ENCODE data around the gene GRIN2B.

Gene GRIN2B

DNA sequence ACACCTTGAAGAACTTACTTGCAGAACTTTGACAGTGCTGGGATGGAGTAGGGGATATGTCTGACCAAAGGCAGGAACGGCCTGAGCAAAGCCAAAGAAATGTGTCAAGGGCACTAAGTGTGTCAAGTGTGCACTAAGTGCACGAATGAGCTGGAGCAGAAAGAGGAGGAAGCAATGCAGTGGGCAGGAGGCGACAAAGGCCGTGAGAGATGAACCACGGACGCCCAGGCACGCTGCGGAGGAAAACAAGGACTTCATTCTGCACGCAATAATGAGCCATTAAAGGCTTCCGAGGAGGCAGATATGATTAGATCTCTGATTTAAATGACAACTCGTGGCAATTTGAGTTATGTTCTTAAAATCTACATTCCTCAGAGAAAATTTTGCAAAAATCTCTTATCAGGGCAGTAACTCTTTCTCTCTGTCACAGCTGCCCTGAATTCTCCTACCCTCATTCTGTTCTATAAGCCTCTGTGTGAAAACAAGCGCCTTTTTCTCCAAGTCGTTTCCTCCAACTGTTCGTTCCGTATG lies 25.3 kb downstream of the GRIN2B start:
- no peak for DNase-seq (ENCODE audit: low read depth)

GRCh38 chr12:13952096-13952495 lies 29.3 kb downstream of the GRIN2B start:
- no peak for DNase-seq (ENCODE audit: low read depth)

GRCh38 chr12:13950502-13950901 lies 30.9 kb downstream of the GRIN2B start:
- no peak for DNase-seq (ENCODE audit: low read depth)

DNA sequence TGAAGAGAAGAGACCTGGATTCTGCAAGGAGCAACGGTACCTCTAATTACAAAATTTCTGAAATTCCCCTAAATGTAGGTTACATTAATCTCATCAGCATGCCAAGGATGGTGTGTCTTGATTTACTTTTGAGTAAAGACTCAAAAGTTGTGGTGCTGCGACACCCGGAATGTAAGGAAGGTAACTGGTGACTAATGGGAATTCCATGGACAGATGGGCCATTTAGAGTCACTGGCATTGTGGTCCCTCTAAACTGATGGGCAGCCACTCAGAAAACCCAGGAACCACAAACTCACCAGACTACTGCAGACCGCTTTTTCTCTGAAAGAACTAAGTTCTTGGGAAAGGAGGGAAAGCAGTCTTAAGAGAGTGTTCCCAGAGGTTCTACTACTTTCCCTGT lies 32.8 kb downstream of the GRIN2B start:
- DNase-seq (ENCODE audit: low read depth): no peak

DNA sequence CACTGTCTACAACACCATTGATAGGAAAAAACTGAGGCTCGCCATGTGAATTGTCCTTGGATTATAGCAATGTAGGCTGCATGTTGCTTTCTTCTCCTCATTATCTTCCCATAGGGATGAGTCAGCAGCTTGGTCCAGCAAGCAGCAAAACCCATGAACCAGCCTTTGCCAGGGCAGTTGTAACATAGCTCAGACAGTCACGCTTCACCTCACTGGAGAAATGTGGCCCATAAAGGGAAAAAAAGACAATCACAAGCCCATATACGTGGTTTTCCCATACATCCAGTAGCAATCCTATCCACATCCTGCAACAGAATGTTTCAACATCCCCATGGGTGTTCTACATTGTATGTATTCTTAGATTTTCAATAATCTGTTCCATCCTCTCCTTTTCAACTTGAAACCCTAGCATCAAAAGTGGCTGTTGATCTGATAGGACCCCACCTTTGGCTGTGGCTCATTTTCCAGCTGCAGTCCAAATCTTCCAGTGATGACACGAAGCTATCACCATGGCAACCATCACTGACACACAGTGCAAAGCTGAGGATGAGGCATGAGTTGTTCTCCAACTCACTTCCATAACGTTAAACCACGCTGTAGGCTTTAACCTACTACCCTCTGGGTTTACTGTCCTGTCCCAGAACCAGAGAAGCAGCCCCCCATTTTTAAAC lies 34.0 kb downstream of the GRIN2B start:
- DNase-seq (ENCODE audit: low read depth): no peak

GRCh38 chr12:13945641-13946040 lies 35.8 kb downstream of the GRIN2B start:
- no peak for DNase-seq (ENCODE audit: low read depth)

DNA sequence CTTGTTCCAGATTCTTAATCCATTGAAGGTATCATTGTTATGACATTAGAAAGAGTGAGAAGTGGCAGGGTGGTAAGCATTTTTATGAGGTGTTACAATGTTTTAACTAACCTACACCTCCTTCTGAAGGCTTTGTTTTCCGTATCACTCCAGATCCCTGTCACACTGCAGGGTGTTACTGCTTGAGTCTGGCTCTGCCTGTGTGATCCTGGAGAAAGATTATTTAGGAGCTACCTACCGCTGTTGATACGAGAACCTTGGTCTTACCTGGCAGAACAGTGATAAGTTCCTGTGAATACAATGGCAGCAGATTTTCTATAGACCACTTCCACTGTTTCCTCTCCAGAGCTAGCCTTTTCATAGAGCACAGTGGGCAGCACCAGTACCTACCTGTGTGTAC lies 36.2 kb downstream of the GRIN2B start:
- DNase-seq (ENCODE audit: low read depth): no peak

- DNase-seq (ENCODE audit: low read depth): no peak
Measured at GRCh38 chr12:13942826-13943225, 38.6 kb downstream of the GRIN2B start.

DNA sequence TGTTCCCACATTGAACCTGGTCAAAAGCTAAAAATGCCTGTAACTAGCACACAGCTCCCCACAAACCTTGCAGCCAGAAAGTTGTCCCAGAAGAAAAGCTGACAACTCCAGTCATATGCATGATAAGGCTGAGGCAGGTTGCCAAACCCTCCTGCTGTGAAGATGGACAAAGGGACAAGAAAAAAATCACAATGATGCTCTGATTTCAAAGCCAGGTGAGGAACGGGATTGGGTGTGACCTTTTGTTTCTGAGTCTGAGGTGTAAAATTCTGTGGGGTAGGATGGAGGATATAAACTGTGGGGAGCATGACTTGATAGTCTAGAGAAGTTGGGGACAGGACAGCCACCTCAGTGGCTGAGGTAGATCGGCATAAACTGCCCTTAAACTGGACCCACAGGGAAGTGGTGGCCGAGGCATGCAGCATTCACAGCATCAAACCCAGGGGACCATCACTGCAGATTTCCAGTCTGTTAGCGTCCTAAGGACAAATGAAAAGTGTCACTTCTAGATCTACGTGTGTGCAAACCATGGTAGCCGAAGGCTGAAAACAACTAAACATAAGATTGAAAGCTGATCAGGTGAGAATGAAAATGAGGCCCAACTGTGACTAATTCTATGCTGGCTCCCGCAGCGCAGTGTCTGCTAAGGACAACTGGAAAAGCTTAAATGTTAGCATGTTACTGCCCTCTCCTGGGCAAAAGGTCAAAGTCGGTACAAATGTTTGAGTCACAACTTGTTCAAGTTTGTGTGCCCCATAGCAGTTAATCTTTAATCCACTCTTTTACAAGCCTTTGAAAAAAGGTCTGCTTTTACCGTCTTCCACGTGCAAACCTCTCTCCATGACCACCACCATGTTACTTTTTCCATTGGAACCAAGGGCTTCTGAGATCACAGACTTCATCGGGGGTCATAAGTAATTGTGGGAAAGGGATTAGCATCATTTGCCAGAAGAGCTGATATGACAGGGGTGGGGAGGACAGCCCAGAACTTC lies 39.8 kb downstream of the GRIN2B start:
- DNase-seq (ENCODE audit: low read depth): no peak

DNA sequence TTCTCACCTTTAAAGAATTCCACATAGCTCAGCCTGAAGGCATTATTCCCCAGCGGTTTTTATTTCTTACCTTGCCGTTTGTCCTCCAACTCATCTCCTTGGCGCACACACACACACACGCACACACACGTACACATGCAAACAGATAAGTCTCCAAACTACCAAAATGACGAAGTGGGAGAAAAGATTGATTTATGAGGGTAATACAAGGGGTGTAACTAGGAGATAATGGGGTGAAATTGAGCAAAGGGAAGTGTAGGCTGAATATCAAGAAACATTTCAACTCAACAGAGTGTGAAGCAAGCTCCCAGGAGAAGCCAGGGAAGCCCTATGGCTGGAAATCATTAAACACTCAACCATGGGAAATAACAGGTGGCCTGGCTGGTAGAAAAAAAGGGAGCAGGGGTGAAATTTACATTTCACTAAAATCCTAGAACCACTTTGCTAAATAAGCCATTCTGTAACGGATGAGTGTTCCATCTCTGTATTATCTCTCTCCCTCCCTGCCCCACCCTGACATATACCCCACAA lies 41.0 kb downstream of the GRIN2B start:
- no peak for DNase-seq (ENCODE audit: low read depth)

DNA sequence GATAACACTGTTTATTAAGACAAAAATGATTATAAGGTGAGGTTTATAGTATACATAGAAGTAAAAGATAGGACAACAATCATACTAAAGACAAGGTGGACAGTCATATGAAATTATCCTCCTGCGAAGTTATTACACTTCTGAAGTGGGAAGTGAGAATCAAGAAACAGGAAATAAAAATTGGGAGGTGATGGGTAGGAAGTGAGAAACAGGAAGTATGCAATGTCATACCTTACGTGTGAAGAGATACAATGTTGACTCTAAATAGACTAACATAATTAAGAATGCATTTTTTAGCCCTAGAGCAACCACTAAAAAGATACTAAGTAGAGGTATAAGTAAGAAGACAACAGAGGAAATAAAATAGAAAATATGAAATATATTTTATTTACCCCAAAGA lies 43.7 kb downstream of the GRIN2B start:
- no peak for DNase-seq (ENCODE audit: low read depth)

DNA sequence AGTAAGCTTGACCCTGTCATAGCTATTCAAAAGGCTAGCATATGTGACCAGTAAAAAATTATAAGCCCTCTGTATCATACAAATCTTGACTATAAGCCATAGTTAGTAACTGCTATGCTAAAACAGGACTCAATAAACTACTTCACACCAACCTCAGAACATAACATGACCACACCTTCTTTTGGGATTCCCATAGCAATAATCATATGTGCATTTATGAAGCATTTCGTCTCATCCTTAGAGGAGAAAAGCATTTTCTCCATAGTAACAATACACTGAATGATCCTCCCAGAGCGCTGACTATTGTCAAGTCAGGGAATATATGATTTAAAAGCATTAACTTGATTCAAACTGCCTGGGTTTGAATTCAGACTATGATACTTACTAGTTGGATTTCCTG lies 46.2 kb downstream of the GRIN2B start:
- DNase-seq (ENCODE audit: low read depth): no peak

All from T-helper 22 cell (primary cell).